Spleen (tissue), 7 donors: ENCODE results near the gene PHF21B.

Experiments used
- CTCF ChIP-seq, 11 experiments: fragments of 200-600 bp in 7 of 11; fragments of 450-650 bp in 4 of 11; sonication (generic) in 4 of 11; IDR thresholded peaks in 8 of 11; conservative IDR thresholded peaks in 3 of 11; 1 replicate in 7 of 11; 2 replicates in 4 of 11; pipeline versions ENCODE4 v1.4.0 to v1.8.0; 2016 to 2021; ENCODE audit warnings: antibody characterized with exemption in 11 of 11, inconsistent platforms in 4 of 11, mild to moderate bottlenecking in 1 of 11
- POLR2A ChIP-seq, 3 donors: fragments of 450-650 bp; IDR thresholded peaks; one replicate each; pipeline ENCODE4 v1.5.1; 2017; ENCODE audit warnings: antibody characterized with exemption in 3 of 3, mild to moderate bottlenecking in 1 of 3
- POLR2AphosphoS5 ChIP-seq, 3 donors: sonication (generic); formaldehyde crosslinking; IDR thresholded peaks; one replicate each; pipeline ENCODE4 v1.5.1; 2017; ENCODE audit warnings: antibody characterized with exemption in 3 of 3
- donor health status: DM: no; HTN: no; CAD: no; lungs with moderate emphysema.
- donor health status: DM: no; HTN: no; CAD: no.
- donor health status: DM: no; HTN: no; CAD: no.

- TF ChIP-seq CTCF (IDR thresholded peaks at IDR 0.05 in 8 of 11, conservative IDR thresholded peaks at IDR 0.05 in 3 of 11) (no peak), POLR2AphosphoS5 (IDR thresholded peaks at IDR 0.05) (no peak), POLR2A (IDR thresholded peaks at IDR 0.05) (no peak)
Observed at GRCh38 chr22:44861245-44861644, 148.6 kb downstream of the PHF21B start.
